GM21723 (cell line): ENCODE data around the gene PRPSAP2.
"Not testable (repeated sequence)": the region's sequence is repeated elsewhere in the genome, so short reads cannot be mapped to it uniquely, and the experiment has no call there.

ENCODE experiments used
- ATAC-seq: cut with Tn5 transposase; IDR thresholded peaks from one replicate; pipeline ENCODE4 v1.9.1; 2021; ENCODE audit warnings: mild to moderate bottlenecking, moderate library complexity; ENCODE audit not compliant: unreplicated experiment

PRPSAP2 gene

DNA sequence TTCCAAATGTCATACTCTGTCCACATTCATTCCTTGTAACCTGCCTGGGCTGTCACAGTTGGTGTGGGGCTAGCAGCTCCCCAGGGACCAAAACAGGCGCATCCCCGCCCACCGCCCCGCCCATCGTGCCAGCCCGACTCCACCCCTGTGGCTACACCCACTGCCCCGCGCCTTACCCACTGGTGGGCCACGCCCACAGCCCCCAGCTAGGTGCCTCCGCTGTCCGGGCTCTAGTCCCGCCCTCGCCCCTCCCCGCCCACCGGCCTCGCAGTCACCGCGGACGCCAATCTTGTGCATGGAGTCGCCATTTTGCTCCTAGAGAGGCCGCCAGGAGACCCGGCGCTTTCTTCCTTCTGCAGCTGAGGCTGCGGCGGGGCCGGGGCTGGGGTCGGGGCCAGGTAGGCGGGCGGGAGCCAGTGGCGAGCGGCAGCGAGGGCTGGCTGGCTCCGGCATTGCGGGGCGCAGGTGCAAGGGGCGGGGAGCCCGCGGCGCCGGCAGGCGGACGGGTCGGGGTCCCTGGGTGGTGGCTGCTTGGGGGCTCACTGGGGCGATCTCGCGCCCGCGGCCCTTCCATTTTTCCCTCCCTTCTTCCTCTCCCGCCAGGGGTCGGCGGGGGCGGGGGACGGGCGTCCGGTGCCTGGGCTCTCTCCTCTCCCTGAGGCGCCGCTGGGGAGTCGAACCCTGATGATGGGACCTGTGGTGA lies at the start of gene PRPSAP2:
Gene PRPSAP2 (plus strand): TSS at position 268 of the 703 bp plus-strand sequence. CDS start 7,703 bp downstream, outside the sequence.
- ATAC-seq: peak; percentile 57

DNA sequence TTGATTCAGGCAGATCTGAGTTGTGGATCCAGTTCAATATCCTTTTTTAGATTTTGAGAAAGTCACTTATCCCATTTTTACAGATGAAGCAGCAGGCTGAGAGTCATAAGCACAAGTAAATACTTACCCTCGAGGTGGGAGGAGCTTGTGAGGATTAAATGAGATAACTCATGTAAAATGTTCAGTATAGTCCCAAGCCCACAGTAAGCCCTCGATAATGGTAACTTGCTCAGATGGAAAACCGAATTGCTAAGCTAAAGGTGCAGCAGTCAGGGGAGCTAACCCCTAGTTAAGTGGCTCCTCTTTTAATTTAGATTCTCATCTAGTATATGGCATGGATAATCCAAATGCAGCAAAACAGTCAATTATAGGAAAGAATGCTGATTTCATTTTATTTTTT lies 42.0 kb upstream of the PRPSAP2 start:
- ATAC-seq: not testable (repeated sequence)

DNA sequence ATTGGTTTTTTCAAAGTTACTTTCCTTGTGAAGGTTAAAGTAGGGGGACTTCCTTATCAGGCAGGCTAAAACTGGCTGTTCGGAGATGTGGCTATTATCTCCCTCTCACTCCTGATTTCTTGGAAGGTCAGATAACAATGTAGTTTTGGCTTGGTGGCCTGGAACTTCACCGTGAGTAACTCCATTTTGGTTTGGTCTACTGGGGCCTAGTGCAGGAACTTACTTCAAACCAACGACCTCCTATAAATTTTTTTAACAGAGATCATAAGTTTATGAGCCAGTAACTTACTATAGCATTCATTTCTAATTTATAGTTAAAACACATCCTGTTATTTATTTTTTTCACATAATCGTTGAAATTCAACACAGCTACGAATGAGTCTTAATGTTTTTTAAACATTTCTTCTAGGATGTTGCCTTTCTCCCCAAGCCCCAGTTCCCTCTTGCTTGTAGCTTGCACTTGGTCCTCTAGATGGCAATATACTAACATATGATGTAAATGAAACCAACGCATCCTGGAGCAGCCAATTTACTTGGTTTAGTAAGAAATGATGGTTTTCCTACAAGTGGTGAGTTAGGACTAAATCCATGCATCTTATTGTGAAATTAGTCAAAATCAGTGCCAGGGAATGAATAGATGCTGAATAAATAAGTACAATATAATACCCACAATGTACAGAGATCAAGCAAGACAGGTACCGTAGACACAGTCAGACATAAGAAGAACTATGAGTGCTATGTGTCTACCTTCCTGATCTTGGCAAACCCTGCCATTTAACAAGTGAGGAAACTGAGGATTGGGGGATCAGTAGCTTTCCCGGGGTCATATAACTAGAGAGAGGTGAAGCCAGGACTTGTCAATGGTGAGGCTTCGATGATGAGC lies 41.2 kb upstream of the PRPSAP2 start:
- not testable (repeated sequence) for ATAC-seq

- not testable (repeated sequence) for ATAC-seq
Measured at GRCh38 chr17:18821430-18821829, 36.5 kb upstream of the PRPSAP2 start.

GRCh38 chr17:18827613-18828012 lies 30.3 kb upstream of the PRPSAP2 start:
- ATAC-seq: not testable (repeated sequence)

- ATAC-seq: no peak
Measured at GRCh38 chr17:18848501-18848900, 9.4 kb upstream of the PRPSAP2 start.

- no peak for ATAC-seq
Measured at GRCh38 chr17:18850679-18851078, 7.3 kb upstream of the PRPSAP2 start.

DNA sequence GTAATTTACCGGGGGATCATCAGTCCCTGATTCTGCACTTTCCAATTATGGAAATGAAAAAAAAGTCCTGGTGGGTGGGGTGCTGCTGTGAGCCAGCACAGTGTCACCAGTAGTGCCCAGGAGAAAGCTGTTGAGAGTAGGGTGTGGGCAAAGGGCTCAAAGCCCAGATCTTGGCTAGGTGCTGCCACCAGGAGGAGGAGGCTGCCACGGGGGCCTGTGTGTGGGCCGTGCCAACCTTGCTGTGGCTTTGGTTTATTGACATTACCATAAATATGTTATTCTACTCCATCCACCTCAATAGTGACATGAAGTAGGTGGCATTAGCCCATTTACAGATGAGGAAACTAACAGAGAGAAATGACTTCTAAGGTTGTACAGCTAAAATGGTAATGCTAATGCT lies 6.7 kb upstream of the PRPSAP2 start:
- no peak for ATAC-seq

GRCh38 chr17:18854956-18855355 lies 3.0 kb upstream of the PRPSAP2 start:
- no peak for ATAC-seq

- peak; percentile 67 for ATAC-seq
Measured at GRCh38 chr17:18855831-18856569, 1.9 kb upstream of the PRPSAP2 start.

GRCh38 chr17:18856570-18856915 lies 1.4 kb upstream of the PRPSAP2 start:
- no peak for ATAC-seq

- no peak for ATAC-seq
Measured at GRCh38 chr17:18858567-18859245, 775 bp downstream of the PRPSAP2 start.

- ATAC-seq: no peak
Measured at GRCh38 chr17:18859256-18859655, 1.3 kb downstream of the PRPSAP2 start.

GRCh38 chr17:18860161-18860972 lies 2.4 kb downstream of the PRPSAP2 start:
- ATAC-seq: peak; percentile 44

DNA sequence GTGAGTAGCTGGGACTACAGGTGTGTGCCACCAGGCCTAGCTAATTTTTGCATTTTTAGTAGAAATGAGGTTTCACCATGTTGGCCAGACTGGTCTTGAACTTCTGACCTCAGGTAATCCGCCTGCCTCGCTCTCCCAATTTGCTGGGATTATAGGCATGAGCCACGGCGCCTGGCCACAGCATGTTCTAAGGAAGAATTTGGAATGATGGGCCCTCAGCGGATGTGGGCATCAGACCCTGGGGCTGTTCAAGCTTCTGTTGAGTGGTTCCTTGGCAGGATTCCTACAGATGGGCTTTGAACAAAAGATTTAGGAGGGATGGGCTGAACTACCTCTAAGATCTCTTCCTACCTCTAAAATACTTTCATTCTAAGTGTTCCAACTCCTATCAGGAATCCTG lies 4.1 kb downstream of the PRPSAP2 start:
- ATAC-seq: no peak

DNA sequence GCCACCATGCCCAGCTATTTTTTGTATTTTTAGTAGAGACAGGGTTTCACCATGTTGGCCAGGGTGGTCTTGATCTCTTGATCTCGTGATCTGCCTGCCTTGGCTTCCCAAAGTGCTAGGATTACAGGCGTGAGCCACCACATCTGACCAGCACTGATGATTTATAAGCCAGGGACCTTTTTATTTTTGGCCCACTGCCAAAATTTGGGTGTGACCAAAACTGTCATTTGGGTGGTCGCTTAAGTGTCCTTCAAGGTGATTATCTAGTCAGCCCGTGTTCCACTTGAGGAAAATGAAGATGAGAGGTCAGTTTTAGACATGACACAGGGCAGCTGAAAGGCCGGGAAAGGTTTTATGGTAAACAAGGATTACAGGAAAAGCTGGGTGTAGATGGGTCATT lies 7.1 kb downstream of the PRPSAP2 start:
- not testable (repeated sequence) for ATAC-seq

DNA sequence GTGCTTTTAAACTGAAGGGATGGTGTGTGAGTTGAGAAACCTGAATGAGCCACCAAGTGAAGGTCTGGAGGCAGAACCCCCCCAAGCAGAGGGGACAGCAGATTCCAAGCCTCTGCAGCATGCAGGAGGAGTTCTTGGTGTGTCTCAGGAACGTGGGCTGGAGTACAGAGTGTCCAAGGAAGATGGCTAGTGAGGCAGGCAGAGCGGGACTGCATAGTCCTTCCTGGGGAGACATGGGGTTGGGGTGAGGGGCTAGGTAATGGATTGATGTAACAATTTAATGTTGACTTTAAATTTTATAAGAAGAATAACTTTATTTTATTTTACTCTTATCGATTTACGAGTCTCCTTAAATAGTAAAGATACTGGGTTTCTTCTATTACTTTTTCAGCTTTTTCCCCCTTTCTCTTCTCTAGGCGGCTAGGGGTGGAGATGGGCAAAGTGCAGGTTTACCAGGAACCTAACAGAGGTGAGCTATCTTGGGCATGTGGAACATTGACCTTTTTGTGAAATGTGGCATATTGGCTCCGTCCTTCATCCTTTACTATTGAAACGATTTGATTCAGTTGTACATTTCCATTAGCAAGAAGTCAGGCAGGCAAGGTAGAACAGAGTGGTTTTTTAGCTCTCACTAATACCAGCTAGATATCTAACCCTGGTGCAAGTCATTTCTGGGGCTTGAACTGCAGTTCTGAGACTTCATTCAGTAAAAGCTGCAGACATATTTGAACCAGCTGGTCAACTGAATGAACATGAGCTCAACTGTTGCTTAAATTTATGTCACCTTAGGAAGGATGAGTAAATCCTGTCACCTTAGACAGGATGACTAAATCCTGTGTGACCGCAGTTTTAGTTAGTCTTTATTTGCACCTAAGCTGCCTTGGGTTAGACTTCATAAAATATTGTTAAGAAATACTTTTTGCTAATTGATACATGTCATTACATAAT lies 9.2 kb downstream of the PRPSAP2 start:
- ATAC-seq: no peak

DNA sequence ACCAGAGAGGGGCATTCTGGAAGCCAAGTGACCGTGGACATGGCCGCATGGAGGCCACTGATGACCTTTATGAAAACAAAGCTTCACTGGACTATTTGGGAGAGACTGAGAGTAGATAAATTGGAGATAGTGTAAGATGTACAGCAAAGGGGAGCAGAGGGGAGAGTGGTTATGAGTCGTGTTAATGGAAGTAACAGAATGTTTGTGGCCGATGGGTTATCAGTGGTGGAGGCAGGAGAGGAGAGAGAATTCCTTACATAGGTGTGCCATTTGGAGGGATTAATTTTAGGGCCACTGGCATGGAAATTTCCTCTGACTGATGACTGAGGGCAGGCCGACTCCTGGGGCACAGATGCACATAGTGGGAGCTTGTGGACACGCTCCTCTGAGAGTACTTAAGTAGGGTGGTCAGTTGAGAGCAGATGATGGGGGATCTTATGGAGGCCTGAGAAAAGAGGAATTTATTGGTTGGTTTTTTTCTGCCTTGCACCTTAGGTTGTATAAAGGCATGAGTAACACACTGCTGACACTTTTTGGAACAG lies 19.2 kb downstream of the PRPSAP2 start:
- ATAC-seq: no peak
